ENCODE data around the gene NOLC1. TPM values are rescaled to one million over a fixed set of nuclear protein-coding genes. Genes with fewer than 3 reads are reported as not detected.
A peak's percentile ranks its signal among the peaks of the same experiment; 100 is the strongest.

Gene NOLC1
- total RNA-seq, 1 donor from 2014 or later = 31.0 TPM

- H3K27ac ChIP-seq = peak overlapping the region; percentile 96
- ATAC-seq (peak; percentile 27 to 44), DNase-seq (peak; percentile 59)
- no peaks in the 10 kb centered on the region for H3K36me3 ChIP-seq
- intact Hi-C loops (cut with DNase I) = no loop called here
- H3K4me1 ChIP-seq = peaks cover 51% of the 10 kb centered on the region
- no peak for TF ChIP-seq CTCF (IDR thresholded peaks at IDR 0.05)
- peak overlapping the region; percentile 80 for H3K4me3 ChIP-seq
- no peaks in the 10 kb centered on the region for H3K9me3 ChIP-seq
- no peaks in the 10 kb centered on the region for H3K27me3 ChIP-seq (ENCODE audit: low read depth)
These were observed 31.0 kb upstream of the NOLC1 start for GRCh38 chr10:102120991-102121738.

- peaks cover 44% of the 10 kb centered on the region for H3K4me1 ChIP-seq
- no peaks in the 10 kb centered on the region for H3K36me3 ChIP-seq
- peak overlapping the region; percentile 96 for H3K27ac ChIP-seq
- DNase-seq (no peak), ATAC-seq (no peak)
- no peak for TF ChIP-seq CTCF (IDR thresholded peaks at IDR 0.05)
- no peaks in the 10 kb centered on the region for H3K9me3 ChIP-seq
- intact Hi-C loops (cut with DNase I) = no loop called here
- H3K4me3 ChIP-seq = peak overlapping the region; percentile 80
- no peaks in the 10 kb centered on the region for H3K27me3 ChIP-seq (ENCODE audit: low read depth)
These were observed 30.3 kb upstream of the NOLC1 start for GRCh38 chr10:102121739-102122372.

GRCh38 chr10:102122450-102122849 lies 29.7 kb upstream of the NOLC1 start:
- no peaks in the 10 kb centered on the region for H3K27me3 ChIP-seq (ENCODE audit: low read depth)
- ATAC-seq (no peak), DNase-seq (no peak)
- no peaks in the 10 kb centered on the region for H3K9me3 ChIP-seq
- TF ChIP-seq CTCF (IDR thresholded peaks at IDR 0.05) = no peak
- H3K4me1 ChIP-seq = peaks cover 38% of the 10 kb centered on the region
- no peaks in the 10 kb centered on the region for H3K36me3 ChIP-seq
- intact Hi-C loops (cut with DNase I) = no loop called here
- H3K27ac ChIP-seq = peak overlapping the region; percentile 18
- no peak overlapping the region for H3K4me3 ChIP-seq

GRCh38 chr10:102123223-102123622 lies 29.0 kb upstream of the NOLC1 start:
- Histone ChIP-seq H3K4me1 (peaks cover 30% of the 10 kb centered on the region), H3K4me3 (no peak overlapping the region), H3K27me3 (ENCODE audit: low read depth) (no peaks in the 10 kb centered on the region), H3K36me3 (no peaks in the 10 kb centered on the region), H3K27ac (peak overlapping the region; percentile 18), H3K9me3 (no peaks in the 10 kb centered on the region)
- no peak for TF ChIP-seq CTCF (IDR thresholded peaks at IDR 0.05)
- no peak for DNase-seq
- ATAC-seq = no peak
- intact Hi-C loops (cut with DNase I) = no loop called here

- intact Hi-C loops (cut with DNase I) = no loop called here
- ATAC-seq (no peak), DNase-seq (no peak)
These were observed 20.7 kb upstream of the NOLC1 start for GRCh38 chr10:102131286-102132170.

More at GRCh38 chr10:102131286-102132170, 20.7 kb upstream of the NOLC1 start:
- Histone ChIP-seq H3K36me3 (no peaks in the 10 kb centered on the region), H3K4me3 (no peak overlapping the region), H3K4me1 (peaks cover 27% of the 10 kb centered on the region), H3K27me3 (ENCODE audit: low read depth) (no peaks in the 10 kb centered on the region), H3K9me3 (no peaks in the 10 kb centered on the region), H3K27ac (no peak overlapping the region)
- TF ChIP-seq CTCF (IDR thresholded peaks at IDR 0.05) = no peak
